ENCODE data around the gene RNF128.

RNF128 gene

GRCh38 chrX:106702636-106703035 is 23.9 kb upstream of the RNF128 start:
- TF ChIP-seq ZFX (IDR thresholded peaks at IDR 0.05): no peak
- TF ChIP-seq, protein P1, sequence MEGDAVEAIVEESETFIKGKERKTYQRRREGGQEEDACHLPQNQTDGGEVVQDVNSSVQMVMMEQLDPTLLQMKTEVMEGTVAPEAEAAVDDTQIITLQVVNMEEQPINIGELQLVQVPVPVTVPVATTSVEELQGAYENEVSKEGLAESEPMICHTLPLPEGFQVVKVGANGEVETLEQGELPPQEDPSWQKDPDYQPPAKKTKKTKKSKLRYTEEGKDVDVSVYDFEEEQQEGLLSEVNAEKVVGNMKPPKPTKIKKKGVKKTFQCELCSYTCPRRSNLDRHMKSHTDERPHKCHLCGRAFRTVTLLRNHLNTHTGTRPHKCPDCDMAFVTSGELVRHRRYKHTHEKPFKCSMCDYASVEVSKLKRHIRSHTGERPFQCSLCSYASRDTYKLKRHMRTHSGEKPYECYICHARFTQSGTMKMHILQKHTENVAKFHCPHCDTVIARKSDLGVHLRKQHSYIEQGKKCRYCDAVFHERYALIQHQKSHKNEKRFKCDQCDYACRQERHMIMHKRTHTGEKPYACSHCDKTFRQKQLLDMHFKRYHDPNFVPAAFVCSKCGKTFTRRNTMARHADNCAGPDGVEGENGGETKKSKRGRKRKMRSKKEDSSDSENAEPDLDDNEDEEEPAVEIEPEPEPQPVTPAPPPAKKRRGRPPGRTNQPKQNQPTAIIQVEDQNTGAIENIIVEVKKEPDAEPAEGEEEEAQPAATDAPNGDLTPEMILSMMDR (conservative IDR thresholded peaks at IDR 0.05): no peak
- no peak overlapping the region for H3K27ac ChIP-seq

- TF ChIP-seq ZFX (IDR thresholded peaks at IDR 0.05): no peak
- TF ChIP-seq, protein P1 (conservative IDR thresholded peaks at IDR 0.05): no peak
- H3K27ac ChIP-seq: no peak overlapping the region
Measured at GRCh38 chrX:106706466-106706865, 20.0 kb upstream of the RNF128 start.

GRCh38 chrX:106707771-106708454 is 18.6 kb upstream of the RNF128 start:
- no peak overlapping the region for H3K27ac ChIP-seq
- TF ChIP-seq, protein P1 (conservative IDR thresholded peaks at IDR 0.05): no peak
- no peak for TF ChIP-seq ZFX (IDR thresholded peaks at IDR 0.05)

- H3K27ac ChIP-seq: no peak overlapping the region
- TF ChIP-seq, protein P1 (conservative IDR thresholded peaks at IDR 0.05): no peak
- TF ChIP-seq ZFX (IDR thresholded peaks at IDR 0.05): no peak
Measured at GRCh38 chrX:106710771-106711170, 15.7 kb upstream of the RNF128 start.

GRCh38 chrX:106711375-106711774 is 15.1 kb upstream of the RNF128 start:
- H3K27ac ChIP-seq: no peak overlapping the region
- no peak for TF ChIP-seq ZFX (IDR thresholded peaks at IDR 0.05)
- TF ChIP-seq, protein P1 (conservative IDR thresholded peaks at IDR 0.05): no peak

GRCh38 chrX:106716004-106716403 is 10.5 kb upstream of the RNF128 start:
- no peak overlapping the region for H3K27ac ChIP-seq
- TF ChIP-seq, protein P1 (conservative IDR thresholded peaks at IDR 0.05): no peak
- TF ChIP-seq ZFX (IDR thresholded peaks at IDR 0.05): no peak

DNA sequence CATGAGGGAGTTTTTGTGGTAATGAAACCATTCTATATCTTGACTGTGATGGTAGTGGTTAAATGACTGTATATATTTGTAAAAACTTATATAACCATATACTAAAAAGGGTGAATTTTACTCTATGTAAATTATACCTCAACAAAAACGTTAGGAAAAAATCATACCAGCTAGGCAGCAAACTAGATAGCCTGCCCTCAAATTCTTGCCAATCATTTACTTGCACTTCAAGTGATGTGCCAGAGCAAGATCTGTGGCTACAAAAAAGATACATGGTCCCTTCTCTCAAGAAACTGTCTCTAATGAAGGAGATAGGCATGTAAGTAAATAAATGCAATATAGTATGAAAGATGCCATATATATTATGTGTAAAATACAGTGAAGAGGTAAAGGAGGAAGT is 10.0 kb upstream of the RNF128 start:
- no peak overlapping the region for H3K27ac ChIP-seq
- no peak for TF ChIP-seq ZFX (IDR thresholded peaks at IDR 0.05)
- TF ChIP-seq, protein P1 (conservative IDR thresholded peaks at IDR 0.05): no peak

Measured in C4-2B (cell line).